Measurements from ENCODE around the gene MMRN1. TPM values are rescaled to one million over a fixed set of nuclear protein-coding genes. Genes with fewer than 3 reads are reported as not detected.

The MMRN1 gene
- total RNA-seq, 4 donors from 2014 or later, result 6.5 to 30.1 (median 26.9) TPM

DNA sequence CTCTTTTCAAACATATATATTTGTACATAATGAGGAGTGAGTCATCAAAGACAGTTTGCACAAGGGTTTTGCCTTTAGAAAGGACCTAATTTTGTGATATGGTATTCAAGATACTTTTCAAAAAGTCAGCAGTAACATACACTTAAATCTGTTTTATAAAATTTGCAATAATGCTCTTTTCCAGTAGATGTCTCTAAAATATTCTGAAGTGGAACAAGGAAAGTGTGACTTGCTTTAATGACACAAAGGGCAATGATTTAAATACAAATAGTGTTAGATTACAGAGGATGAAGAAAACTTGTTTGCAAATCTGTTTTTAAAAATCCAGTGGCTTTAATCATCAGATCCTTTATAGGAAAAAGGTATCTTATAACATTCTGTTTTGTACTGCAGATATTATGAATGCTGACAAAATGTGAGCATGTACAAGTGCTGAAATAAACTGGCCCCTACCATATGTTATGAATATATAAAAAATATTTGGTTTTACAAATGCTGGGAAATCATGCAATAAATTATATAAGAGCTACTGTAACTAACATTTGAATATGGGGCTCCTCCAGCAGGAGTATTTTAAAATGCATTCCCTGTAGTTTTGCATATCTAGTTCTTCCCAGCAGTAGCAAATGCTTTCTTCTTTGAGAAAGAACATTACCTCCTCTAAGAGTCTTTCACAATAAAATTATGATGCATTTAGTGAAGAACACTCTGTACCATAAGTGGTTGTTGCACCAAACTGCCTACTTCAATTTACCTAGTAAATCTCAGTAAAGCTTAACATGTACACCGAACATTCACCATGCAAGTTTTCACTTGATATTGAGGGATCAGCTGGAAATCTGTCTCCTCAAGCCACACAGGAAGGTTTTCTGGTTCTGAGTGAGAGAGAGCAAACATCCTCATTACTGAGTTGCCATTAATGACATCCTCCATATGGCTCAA lies 20.2 kb downstream of the MMRN1 start:
- TF ChIP-seq, protein P1, sequence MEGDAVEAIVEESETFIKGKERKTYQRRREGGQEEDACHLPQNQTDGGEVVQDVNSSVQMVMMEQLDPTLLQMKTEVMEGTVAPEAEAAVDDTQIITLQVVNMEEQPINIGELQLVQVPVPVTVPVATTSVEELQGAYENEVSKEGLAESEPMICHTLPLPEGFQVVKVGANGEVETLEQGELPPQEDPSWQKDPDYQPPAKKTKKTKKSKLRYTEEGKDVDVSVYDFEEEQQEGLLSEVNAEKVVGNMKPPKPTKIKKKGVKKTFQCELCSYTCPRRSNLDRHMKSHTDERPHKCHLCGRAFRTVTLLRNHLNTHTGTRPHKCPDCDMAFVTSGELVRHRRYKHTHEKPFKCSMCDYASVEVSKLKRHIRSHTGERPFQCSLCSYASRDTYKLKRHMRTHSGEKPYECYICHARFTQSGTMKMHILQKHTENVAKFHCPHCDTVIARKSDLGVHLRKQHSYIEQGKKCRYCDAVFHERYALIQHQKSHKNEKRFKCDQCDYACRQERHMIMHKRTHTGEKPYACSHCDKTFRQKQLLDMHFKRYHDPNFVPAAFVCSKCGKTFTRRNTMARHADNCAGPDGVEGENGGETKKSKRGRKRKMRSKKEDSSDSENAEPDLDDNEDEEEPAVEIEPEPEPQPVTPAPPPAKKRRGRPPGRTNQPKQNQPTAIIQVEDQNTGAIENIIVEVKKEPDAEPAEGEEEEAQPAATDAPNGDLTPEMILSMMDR (IDR thresholded peaks at IDR 0.05; ENCODE audit: low read depth), result no peak

DNA sequence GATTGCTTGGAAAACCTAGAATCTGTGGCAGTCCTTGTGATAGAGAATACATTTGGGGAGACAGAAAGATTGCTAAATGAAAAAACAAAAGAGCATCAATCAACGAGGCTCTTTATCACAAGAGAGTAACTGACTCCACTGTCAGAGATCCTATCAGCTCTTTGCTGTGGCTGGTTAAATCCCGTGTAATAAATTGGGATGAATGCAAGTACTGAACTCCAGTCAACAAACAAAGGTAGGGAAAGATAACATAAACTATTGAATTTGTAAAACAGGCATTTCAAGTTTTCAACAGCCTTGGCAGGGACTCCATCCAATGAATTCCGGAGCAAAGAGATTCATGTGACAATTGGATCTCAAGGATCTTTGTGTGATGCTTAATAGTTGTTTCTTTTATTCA lies 21.3 kb downstream of the MMRN1 start:
- TF ChIP-seq, protein P1 (IDR thresholded peaks at IDR 0.05; ENCODE audit: low read depth), result no peak

DNA sequence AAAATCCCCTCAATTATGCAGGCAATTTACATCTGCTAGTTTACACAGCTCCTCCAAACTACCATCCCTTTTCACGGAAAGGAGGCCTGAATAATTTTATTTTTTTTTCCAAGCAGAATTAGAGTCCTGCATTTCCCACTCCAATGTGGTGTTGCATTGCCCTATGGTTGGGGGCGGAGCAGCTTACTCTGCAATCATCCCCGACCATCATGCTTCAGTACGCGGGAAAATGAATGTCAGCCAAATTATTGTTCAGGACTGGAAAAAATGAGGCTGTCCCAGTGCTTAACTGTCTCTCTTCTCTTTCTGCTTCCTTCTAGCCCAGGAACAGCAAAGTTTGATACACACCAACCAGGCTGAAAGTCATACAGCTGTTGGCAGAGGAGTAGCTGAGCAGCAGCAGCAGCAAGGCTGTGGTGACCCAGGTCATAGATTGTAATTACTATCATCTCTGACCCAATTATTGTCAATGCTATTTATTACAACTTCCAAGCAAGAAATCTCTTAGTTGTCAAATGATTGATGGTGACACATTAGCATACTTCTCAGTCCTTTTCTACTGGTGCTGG lies 28.3 kb downstream of the MMRN1 start:
- TF ChIP-seq, protein P1 (IDR thresholded peaks at IDR 0.05; ENCODE audit: low read depth), result no peak

DNA sequence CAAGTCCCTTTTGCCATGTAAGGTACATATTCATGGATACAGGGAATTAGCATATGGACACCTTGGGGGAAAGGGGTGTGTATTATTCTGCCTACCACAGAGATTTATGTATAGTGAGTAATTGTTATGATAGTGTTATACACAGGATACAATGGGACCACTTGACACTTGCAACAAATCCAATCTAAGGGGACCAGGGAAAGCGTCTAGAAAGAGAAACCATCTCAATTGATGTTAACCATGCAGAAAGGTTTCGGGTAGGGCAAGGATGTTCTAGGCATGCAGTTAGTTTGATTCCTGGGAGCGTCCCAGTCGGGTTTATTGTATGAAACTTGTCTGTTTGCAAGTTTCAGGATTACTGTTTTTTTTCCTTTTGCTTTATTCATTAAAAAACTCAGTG lies 34.2 kb downstream of the MMRN1 start:
- TF ChIP-seq, protein P1 (IDR thresholded peaks at IDR 0.05; ENCODE audit: low read depth), result no peak

DNA sequence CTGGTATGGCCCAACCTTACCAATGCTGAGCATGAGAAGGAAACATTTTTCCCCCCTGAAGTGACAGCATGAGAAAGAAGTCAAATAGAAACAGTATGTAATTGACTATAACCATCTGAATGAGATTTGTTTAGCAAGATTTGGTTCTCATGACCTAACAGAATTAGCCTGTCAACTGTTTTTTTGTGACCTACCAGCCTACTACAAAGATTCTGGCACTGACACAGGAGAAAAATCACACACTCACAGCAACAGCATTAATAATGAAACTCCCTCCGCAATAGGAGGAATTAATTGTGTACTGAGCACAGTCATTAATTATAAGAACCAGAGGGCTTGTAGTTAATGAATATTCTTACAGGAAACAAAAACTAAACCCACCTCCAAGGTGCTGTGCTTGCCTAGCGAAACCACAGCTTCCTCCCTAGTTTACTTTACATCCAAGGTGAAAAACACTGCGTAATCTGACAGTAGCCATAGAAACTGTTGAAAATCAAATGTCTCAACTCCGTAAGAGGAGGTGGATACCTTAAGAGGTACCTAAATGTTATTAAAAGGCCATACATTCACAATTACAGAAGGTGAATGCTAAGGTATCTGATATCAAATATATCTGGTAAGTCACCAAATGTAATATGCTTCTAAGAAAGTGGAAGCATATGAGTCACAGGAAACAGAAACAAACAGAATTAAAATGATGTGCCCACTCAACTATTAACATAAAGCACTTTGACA lies 34.9 kb downstream of the MMRN1 start:
- TF ChIP-seq, protein P1 (IDR thresholded peaks at IDR 0.05; ENCODE audit: low read depth), result no peak

DNA sequence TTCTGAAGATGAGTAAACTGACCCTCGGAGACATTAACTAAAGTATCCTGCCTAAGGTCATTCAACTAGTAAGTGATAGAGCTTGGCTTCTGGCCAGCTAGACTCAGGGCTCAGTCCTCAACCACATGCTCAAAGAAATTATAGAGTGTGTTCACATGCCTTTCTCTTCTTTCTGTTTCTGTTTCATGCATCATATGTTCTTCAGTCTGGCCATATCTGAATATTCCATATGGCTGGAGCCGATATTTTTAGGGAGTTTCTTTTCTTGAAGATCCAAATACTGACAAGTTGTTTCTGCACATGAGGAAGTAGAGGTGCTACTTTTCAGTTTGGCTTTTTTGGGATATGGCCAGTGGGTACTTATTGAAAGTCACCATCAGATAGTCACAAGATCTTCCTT lies 44.9 kb downstream of the MMRN1 start:
- TF ChIP-seq, protein P1 (IDR thresholded peaks at IDR 0.05; ENCODE audit: low read depth), result no peak

DNA sequence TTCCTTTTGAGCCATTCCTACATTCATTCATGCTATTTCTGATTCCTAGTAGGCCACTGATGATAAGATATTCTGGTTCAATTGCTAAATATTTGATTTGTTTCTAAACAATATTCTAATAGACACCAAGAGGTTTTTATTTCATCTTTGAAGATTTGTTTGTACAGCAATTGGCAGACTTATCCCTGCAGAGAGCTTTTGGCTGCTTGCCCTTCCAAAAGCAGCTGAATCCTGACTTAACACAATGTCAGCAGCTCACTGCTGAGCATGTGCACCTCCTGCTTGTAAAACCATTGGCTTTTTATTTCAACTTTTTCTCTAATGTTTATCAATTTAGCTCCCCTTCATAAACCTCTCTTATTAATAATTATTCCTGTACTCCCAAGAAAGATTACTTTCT lies 45.3 kb downstream of the MMRN1 start:
- TF ChIP-seq, protein P1 (IDR thresholded peaks at IDR 0.05; ENCODE audit: low read depth), result no peak
